ENCODE measurements around the gene TRPC1.

DNA sequence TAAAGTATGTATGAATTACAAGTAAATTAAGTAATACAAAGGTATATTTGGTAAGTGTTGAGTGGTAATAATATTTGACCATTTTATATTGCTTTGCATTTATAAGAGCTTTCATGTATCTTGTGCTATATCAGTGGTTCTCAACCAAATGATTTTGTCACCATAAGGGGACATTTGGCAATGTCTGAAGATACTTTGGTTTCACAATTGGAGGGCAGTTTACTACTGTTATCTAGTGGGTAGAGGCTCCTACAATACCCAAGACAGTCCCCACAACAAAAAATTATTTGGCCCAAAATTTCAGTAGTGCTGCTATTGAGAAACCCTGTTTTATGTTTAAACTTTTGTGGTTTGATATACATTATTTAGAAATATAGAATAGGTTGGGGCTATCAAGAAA lies 14.6 kb downstream of the TRPC1 start:
- TF ChIP-seq EZH2 (IDR thresholded peaks at IDR 0.05) (no peak), POLR2AphosphoS5 (IDR thresholded peaks at IDR 0.05; ENCODE audit: borderline replicate concordance, low read depth, low read length) (no peak), FOXP2 (optimal IDR thresholded peaks at IDR 0.05; ENCODE audit: control extremely low read depth, extremely low read length, insufficient read depth) (no peak)
